GM06990 (cell line): ENCODE results near the gene GLRX5.
A peak's percentile ranks its signal among the peaks of the same experiment; 100 is the strongest.

Source experiments
- DNase-seq: peaks from one replicate; pipeline ENCODE4 v3.0.0-alpha.2; 2011; ENCODE audit not compliant: insufficient read length; ENCODE audit errors: extremely low read depth
- H3K27me3 ChIP-seq: replicated peaks from 2 replicates; pipeline ENCODE4 v1.6.0; 2011; ENCODE audit warnings: low read length; ENCODE audit not compliant: control insufficient read depth, insufficient read depth
- H3K36me3 ChIP-seq: 2 replicates; pipeline ENCODE4 v1.5.1; 2011; ENCODE audit warnings: low read length; ENCODE audit not compliant: control insufficient read depth, insufficient read depth
- H3K4me3 ChIP-seq: replicated peaks from 2 replicates; pipeline ENCODE4 v1.5.1; 2011; ENCODE audit warnings: low read depth, mild to moderate bottlenecking, control low read depth, low read length
- CTCF ChIP-seq: IDR thresholded peaks from 2 replicates; pipeline ENCODE4 v1.5.1; 2011; ENCODE audit warnings: low read length, control low read depth, mild to moderate bottlenecking, inconsistent platforms; ENCODE audit not compliant: insufficient read depth, poor library complexity, severe bottlenecking

GLRX5 gene

DNA sequence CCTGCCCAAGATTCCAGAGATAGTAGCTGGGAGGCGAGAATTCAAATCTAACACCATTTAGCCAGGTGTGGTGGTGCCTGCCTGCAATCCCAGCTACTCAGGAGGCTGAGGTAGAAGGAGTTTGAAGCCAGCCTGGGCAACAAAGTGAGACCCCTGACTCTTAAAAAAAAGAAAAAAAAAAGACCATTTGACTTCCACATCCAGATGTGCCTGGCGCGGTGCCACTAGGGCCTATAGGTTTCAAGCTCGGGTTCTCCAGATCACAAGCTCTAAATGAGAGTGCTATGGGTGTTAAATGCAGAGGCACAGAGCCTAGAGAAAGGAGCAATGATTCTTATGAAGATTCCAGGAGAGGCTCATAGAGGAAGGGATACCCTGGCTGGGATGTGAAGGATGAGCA, 40.9 kb upstream of the GLRX5 start:
- Histone ChIP-seq H3K36me3 (peaks cover 7% of the 10 kb centered on the region), H3K4me3 (no peak overlapping the region), H3K27me3 (no peaks in the 10 kb centered on the region)
- no peak for TF ChIP-seq CTCF
- no peak for DNase-seq

DNA sequence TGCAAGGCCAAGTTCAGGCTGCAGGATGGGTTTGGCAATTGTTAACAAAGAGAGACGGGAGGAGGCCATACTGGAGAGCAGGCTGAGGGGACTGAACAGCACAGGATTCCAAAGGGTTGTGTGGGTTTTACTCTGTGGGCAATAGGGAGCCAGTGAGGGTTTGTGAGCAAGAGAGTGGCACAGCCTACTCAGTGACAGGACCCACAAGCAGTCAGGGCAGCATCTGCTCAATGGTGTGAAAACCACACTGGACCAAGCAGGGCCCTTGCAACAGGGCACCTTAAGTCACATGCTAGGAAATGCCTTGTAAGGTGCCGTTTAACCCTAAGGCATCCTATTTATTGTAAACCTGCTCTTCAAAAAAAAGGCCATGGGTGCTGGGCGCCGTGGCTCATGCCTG, 40.4 kb upstream of the GLRX5 start:
- Histone ChIP-seq H3K4me3 (no peak overlapping the region), H3K27me3 (no peaks in the 10 kb centered on the region), H3K36me3 (peaks cover 5% of the 10 kb centered on the region)
- TF ChIP-seq CTCF = no peak
- DNase-seq = no peak

DNA sequence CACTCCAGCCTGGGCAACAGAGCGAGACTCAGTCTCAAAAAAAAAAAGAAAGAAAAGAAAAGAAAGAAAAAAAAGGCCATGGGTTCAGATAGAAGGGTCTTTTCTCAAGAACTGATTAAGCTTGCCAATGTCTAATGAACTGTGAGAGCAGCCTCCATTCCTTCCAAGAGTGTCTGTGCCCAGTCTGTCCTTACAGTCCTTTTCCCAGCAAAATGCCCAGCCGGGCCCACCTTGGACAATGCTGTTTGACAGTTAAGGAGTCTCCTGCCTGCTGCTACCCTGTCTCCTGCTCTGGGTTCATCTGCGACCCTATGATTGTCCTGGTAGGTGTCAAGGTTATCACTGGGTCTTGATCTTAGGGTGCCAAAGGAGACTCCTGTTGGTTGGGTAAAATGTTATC, 39.8 kb upstream of the GLRX5 start:
- Histone ChIP-seq H3K36me3 (peaks cover 3% of the 10 kb centered on the region), H3K27me3 (no peaks in the 10 kb centered on the region), H3K4me3 (no peak overlapping the region)
- no peak for TF ChIP-seq CTCF
- DNase-seq = no peak

GRCh38 chr14:95495538-95496025, 39.3 kb upstream of the GLRX5 start:
- H3K4me3 ChIP-seq = peak overlapping the region; percentile 6; the same call in 1 of the 2 replicates

GRCh38 chr14:95496111-95496681, 38.7 kb upstream of the GLRX5 start:
- Histone ChIP-seq H3K27me3 (no peaks in the 10 kb centered on the region), H3K4me3 (peak overlapping the region; percentile 6; the same call in 1 of the 2 replicates), H3K36me3 (peaks cover 3% of the 10 kb centered on the region)
- DNase-seq = no peak
- no peak for TF ChIP-seq CTCF

More at GRCh38 chr14:95495538-95496025, 39.3 kb upstream of the GLRX5 start:
- TF ChIP-seq CTCF = no peak
- peak; percentile 83 for DNase-seq
- no peaks in the 10 kb centered on the region for H3K27me3 ChIP-seq
- H3K36me3 ChIP-seq = peaks cover 4% of the 10 kb centered on the region
